Stimulated activated CD4-positive, alpha-beta T cell treated with anti-CD3 and anti-CD28 coated beads, Interleukin-4, amount 100 ng/mL, for 24 hours (primary cell): Measurements from ENCODE around the gene ADAMTSL2.

Experiments
- DNase-seq: peaks from one replicate; pipeline ENCODE4 v3.0.0-alpha.2; 2020

Gene ADAMTSL2

GRCh38 chr9:133536080-133536479 is 1.6 kb downstream of the ADAMTSL2 start:
- no peak for DNase-seq

GRCh38 chr9:133536536-133536935 is 2.0 kb downstream of the ADAMTSL2 start:
- DNase-seq, result no peak

- DNase-seq, result no peak
Measured at GRCh38 chr9:133537257-133537656, 2.8 kb downstream of the ADAMTSL2 start.

DNA sequence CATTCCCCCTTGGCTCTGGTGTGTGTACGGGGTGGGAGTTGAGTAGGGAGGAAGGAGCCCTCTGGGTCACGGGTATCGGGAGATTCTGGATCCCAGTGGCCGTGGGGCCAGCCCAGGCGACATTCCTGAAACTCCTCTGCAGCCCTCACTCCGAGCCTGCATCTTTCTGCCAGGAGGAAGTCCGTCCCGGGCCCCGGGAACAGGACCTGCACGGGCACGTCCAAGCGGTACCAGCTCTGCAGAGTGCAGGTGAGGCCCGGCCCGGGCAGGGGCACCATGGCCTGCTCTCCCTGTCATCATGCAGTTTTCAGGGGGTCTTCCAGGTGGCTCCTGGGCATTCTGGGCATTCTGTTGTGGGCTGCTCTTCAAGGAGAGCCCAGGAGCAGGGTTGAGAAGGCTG is 3.7 kb downstream of the ADAMTSL2 start:
- no peak for DNase-seq

DNA sequence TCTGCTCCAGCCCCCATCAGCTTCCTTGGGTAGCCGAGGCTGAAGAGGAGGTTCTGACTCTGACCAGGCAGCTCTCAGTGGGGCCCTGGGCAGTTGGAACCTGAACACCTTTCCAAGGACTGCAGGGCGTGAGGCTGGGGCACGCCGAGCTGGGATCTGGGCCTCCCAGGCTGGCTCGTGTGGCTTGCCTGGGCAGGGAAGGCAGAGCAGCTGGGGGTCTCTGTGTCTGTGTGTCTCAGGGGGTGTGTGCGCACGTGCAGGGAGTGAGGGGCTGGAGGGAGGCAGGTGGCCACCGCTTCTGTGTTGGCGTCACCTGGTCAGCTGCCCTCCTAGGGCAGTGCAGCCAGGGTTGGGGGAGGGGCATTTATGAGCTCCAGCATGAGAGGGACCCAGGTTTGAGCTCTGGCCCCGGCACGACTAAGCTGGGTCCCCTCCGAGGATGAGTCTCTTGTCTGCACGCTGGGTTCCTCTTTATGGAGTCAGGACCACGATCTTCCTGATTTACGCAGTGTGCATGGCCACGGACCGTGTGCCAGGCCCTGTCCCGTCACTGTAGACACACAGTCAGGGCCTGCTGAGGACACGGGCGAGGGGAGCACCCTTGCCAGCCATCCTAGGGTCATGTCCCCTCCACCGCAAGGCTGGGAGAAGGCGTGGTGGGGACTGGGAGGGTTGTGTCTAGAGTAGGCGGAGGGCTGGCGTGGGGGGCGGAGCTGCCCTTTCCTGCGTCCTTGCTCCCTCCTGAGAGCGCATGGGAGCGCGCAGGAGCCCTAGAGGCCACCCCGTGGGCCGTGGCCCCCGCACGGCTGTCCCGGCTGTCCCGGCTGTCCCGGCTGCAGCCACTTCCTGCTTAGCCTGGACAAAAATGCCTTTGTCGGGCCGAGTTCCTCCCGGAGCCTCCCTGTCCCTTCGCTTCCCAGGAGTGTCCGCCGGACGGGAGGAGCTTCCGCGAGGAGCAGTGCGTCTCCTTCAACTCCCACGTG is 4.6 kb downstream of the ADAMTSL2 start:
- no peak for DNase-seq

GRCh38 chr9:133539991-133540697 is 5.6 kb downstream of the ADAMTSL2 start:
- DNase-seq, result no peak

GRCh38 chr9:133540698-133541025 is 6.2 kb downstream of the ADAMTSL2 start:
- DNase-seq, result no peak

- no peak for DNase-seq
Measured at GRCh38 chr9:133542002-133542401, 7.5 kb downstream of the ADAMTSL2 start.

DNA sequence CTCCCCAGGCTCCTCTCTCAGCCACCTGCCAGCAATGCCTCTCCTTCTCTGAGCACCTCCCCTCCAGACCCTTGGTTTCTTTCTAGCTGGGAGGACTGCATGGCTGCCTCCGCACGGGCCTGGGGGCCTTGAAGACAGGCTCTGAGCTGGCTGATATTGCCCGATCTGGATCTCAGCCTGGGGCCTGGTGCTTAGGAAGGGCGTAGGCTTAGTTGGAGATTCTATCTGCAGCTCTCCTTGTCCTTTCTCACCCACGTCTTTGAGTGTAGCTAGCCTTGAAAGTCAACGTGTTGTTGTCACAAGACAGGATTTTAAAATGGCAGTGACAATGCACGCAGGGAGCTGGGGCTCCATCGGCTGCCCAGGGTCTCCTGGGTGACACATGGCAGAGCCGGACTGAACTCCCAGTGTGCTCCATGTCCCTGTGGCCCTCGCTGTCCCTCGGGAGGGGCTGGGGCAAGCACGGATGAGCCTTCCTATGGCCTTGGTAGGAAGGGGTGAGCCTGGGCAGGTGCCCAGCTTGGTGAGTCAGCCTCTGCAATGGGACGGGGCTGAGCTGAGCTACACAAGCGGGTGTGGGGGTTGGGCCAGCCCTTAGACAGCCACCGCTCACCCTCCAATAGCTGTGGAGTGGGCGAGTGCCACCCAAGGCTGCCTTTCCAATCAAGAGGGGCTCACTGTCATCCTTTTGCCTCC is 9.4 kb downstream of the ADAMTSL2 start:
- no peak for DNase-seq

GRCh38 chr9:133545494-133546286 is 11.2 kb downstream of the ADAMTSL2 start:
- no peak for DNase-seq

- no peak for DNase-seq
Measured at GRCh38 chr9:133546287-133546680, 11.8 kb downstream of the ADAMTSL2 start.

DNA sequence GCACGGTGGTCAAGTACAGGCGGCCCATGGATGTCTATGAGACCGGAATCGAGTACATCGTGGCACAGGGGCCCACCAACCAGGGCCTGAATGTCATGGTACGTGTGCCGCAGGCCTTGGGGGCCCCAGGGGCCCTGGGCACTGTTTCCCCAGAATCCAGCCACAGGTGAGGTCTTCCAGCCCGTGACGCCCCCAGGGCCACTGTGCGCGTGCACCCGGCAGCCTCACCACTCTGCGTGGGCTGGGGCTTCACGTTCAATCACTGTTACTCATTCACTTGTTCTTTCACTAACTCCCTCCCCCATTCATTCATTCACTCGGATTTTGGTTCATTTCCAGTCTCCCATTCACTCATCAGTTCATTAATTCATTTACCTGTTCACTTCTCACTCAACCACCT is 12.6 kb downstream of the ADAMTSL2 start:
- DNase-seq, result no peak

DNA sequence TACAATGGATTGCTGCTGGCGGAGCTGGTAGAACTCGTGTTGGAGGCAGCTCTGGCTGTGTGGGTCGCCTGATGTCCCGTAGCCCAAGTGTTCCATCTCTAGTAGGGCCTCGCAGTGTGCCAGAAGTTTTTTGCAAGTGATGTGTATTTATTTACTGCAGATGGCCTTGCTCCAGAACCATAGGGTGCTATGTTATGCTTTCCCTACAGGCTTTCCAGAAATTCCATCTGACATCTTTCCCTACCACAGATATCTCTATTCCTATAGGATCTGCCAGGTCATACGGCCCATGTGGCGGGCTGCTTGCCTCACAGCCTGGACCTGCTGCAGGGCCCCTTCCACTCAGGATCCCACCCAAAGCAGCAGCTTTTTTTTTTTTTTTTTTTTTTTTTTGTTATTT is 16.9 kb downstream of the ADAMTSL2 start:
- no peak for DNase-seq

GRCh38 chr9:133552236-133552635 is 17.7 kb downstream of the ADAMTSL2 start:
- DNase-seq, result no peak

DNA sequence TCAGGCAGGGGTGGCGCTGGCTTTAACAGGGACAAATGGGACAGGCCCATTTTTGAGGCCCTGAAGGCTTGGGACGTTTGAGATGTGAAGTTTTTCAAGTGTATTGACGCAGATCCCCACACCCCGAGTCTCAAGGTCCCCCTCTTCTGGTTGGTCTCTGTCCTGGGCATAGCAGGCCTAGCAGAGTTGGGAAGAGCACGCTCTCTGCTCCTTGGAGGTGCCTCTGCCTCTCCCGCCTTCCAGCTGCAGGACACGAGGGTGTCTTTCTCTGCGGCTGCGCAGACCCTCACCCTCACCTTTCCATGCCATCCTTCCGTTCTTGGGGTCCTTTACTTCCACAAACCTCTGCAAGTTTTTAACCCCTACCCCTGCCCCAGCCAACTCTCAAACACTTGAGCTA is 18.6 kb downstream of the ADAMTSL2 start:
- DNase-seq, result no peak

- DNase-seq, result no peak
Measured at GRCh38 chr9:133553973-133554713, 19.6 kb downstream of the ADAMTSL2 start.

DNA sequence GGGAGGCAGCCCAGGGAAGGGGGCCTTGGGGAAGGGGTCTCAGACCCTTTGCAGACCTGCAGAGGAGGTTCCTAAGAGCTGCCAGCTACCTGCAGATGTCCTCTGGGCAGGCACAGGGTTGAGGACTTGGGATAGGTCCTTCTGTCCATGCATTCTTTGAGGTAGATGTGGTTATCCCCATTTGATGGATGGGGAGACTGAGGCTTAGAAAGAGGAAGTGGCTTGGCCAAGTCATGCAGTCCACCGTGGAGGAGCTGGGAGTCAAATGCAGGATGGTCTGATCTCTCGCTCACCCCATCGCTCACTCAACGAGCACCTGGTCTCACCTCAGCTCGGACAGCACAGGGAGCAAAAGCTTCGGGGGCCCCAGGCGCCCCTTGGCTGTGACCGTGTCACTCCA is 20.2 kb downstream of the ADAMTSL2 start:
- no peak for DNase-seq

DNA sequence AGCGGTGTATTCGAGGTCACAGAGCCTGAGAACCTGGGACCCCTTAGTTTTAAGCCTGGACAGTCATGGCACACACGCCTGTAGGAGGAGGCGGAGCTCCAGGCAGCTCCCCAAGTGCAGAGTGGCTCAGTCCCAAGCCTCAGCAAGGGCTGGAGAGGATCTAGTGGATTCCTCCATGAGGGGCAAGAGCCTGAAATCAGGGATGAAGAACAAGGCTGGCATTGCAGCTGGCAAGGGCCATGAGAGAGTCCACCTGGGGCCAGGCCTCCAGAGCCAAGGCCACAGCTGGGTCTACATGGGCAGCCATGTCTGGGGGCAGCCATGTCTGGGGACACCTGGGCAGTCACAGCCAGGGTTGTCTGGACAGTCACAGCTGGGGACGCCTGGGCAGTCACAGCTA is 21.9 kb downstream of the ADAMTSL2 start:
- no peak for DNase-seq

DNA sequence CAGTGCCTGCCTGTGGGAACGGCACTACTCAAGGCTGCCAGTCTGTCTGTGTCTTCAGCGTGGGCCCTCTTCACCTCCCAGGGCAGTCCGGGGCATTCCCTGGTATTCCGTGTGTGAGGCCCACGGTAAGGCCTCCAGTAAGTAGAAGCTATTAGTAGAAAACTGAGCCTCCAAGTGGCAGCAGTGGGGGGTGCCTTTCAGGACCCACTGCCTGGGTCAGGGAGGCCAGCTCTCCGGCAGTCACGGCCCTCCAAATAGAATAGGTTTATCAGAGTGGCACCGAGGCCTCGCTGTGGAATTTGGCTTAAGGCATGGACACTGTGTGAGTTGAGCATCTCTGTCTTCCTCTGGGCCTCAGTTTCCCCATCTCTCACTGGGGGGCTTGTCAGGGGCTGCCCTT is 23.1 kb downstream of the ADAMTSL2 start:
- DNase-seq, result no peak

DNA sequence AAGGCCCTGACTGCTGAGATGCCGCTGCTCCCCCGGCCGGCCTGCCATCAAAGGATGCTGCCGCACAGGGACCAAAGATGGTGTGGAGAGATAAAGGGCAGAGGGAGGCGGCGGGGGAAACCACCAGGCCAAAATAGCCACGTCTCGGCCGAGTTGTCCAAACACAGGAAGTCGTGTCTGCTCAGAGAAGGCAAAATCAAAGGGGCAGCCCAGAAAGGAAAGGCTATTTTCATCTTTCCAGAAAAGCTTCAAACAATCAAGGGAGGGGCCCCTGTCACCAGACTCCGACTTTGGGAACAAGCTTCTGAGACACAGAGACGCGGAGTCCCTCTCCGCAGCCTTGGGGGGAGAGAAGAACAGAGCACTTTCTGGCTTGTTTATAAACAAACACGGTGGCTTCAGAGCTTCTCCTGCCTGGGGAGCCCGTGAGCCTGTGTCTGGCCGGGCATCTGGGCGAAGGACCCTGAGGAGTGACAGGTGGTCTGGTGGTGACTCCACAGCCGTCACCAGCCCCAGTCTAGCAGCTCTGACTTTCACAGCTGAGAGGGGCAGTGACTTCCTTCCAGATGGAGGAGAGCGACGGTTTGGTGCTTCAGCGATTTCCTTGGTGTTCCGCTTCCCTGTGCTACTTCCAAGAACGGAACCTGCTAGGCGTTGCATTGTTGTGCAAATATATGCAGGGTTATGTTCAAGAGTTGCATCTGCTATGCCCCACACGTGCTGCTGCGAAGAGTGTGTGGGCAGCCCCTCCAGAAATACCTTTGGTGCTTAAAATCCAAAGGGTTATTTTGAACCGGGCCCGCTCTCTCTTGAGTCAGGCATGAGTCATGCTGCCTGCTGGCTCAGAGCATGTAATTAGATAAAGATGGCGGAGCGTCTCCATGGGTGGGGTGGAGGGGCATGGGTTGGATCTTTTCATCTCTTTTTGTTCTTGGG is 24.0 kb downstream of the ADAMTSL2 start:
- DNase-seq, result peak; percentile 53

- DNase-seq, result no peak
Measured at GRCh38 chr9:133560311-133560710, 25.8 kb downstream of the ADAMTSL2 start.
